Measurements from ENCODE around the gene LIFR. TPM values are rescaled to one million over a fixed set of nuclear protein-coding genes. Genes with fewer than 3 reads are reported as not detected.

LIFR gene
- total RNA-seq, 1 experiment from 2014 or later = 7.8 TPM

DNA sequence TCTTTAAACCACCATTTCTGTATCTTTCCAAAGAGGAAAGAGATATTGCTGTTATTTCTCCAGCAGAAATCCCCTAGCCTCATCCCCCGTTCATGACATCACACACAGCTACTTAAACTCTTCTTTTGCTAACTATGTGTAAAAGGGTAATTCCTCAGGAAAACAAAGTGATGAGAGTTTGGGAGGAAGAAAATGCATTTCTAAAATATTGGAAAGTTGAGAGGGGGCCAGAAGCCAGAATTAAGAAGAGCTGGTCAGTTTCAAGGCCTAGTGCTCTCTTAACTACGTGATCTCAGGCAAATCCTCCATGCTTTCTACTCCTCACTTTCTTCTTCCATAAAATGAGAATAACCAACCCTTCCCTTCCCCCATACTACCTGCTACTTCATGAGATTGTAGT, 109.4 kb downstream of the LIFR start:
- Histone ChIP-seq H2BK20ac (ENCODE audit: low read depth, low read length, poor library complexity, severe bottlenecking) (no peak overlapping the region), H2BK12ac (ENCODE audit: insufficient read length, low read depth, low read length) (no peak overlapping the region), H3K23ac (ENCODE audit: insufficient read length, low read depth, low read length) (no peak overlapping the region), H2BK15ac (ENCODE audit: low read depth, low read length) (no peak overlapping the region), H3K9me3 (ENCODE audit: control insufficient read depth, low read depth, low read length) (no peaks in the 10 kb centered on the region), H3K4me2 (ENCODE audit: insufficient read depth, insufficient read length, low read length) (no peak overlapping the region), H4K91ac (ENCODE audit: insufficient read length, low read depth, low read length) (no peak overlapping the region), H3K18ac (ENCODE audit: insufficient read length, low read depth, low read length) (no peak overlapping the region), H3T11ph (ENCODE audit: low read length) (no peak overlapping the region), H4K8ac (replicated peaks; ENCODE audit: insufficient read length, low read depth, low read length) (no peak overlapping the region), H2BK5ac (ENCODE audit: insufficient read length, low read length) (no peak overlapping the region), H3K56ac (ENCODE audit: insufficient read length, low read depth, low read length) (no peak overlapping the region), H3K79me2 (ENCODE audit: insufficient read depth, low read length) (no peaks in the 10 kb centered on the region), H4K5ac (ENCODE audit: insufficient read length, low read depth, low read length) (no peak overlapping the region), H3K79me1 (ENCODE audit: insufficient read depth, low read depth, low read length, poor library complexity, severe bottlenecking) (no peaks in the 10 kb centered on the region), H3K23me2 (ENCODE audit: insufficient read length, low read depth, low read length, poor library complexity, severe bottlenecking) (no peaks in the 10 kb centered on the region), H3K27me3 (ENCODE audit: insufficient read depth, low read length) (no peaks in the 10 kb centered on the region), H2AFZ (ENCODE audit: low read length) (no peak overlapping the region), H4K20me1 (ENCODE audit: control insufficient read depth, insufficient read depth, insufficient read length) (no peaks in the 10 kb centered on the region), H2AK5ac (ENCODE audit: insufficient read length, low read length) (no peak overlapping the region), H3K4me1 (ENCODE audit: insufficient read depth, low read length) (no peaks in the 10 kb centered on the region), H3K14ac (ENCODE audit: insufficient read depth, low read length) (no peak overlapping the region), H2BK120ac (ENCODE audit: low read depth, low read length, poor library complexity, severe bottlenecking) (no peak overlapping the region), H3K4ac (ENCODE audit: low read depth, low read length) (no peak overlapping the region), H3K9ac (ENCODE audit: extremely low read depth, insufficient read length, low read length) (no peak overlapping the region), H3K27ac (ENCODE audit: insufficient read length, low read depth, low read length) (no peak overlapping the region)
- Mint-ChIP-seq H3K4me3 (no peak overlapping the region), H3K36me3 (ENCODE audit: insufficient read depth in 1 of 3, low read depth in 3 of 3) (no peaks in the 10 kb centered on the region), H3K27me3 (ENCODE audit: low read depth) (peaks cover 4% of the 10 kb centered on the region), H3K4me1 (0 out of 4 replicates have a peak, but pooled peaks cover 0 to 5% of the 10 kb centered on the region in 2 experiments), H3K9me3 (no peaks in the 10 kb centered on the region; a peak in 2 of 5 replicates), H3K27ac (no peak overlapping the region)
- no peak for DNase-seq
- no CpG with 5 or more reads among the region's 2 CpGs for WGBS (ENCODE audit: extremely low coverage, insufficient read length, low lambda C conversion rate)
- TF ChIP-seq, protein P1, sequence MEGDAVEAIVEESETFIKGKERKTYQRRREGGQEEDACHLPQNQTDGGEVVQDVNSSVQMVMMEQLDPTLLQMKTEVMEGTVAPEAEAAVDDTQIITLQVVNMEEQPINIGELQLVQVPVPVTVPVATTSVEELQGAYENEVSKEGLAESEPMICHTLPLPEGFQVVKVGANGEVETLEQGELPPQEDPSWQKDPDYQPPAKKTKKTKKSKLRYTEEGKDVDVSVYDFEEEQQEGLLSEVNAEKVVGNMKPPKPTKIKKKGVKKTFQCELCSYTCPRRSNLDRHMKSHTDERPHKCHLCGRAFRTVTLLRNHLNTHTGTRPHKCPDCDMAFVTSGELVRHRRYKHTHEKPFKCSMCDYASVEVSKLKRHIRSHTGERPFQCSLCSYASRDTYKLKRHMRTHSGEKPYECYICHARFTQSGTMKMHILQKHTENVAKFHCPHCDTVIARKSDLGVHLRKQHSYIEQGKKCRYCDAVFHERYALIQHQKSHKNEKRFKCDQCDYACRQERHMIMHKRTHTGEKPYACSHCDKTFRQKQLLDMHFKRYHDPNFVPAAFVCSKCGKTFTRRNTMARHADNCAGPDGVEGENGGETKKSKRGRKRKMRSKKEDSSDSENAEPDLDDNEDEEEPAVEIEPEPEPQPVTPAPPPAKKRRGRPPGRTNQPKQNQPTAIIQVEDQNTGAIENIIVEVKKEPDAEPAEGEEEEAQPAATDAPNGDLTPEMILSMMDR (conservative IDR thresholded peaks at IDR 0.05) = no peak

Data from H9 (cell line).